Vagina (tissue), 2 donors: ENCODE measurements around the gene SUSD1. TPM values are rescaled to one million over a fixed set of nuclear protein-coding genes. Genes with fewer than 3 reads are reported as not detected.

Experiments used
- DNase-seq, 2 donors: peaks; one replicate each; pipeline ENCODE4 v3.0.0-alpha.2; 2017; ENCODE audit errors: extremely low spot score in 2 of 2
- H3K27ac ChIP-seq: fragments of 200-600 bp; sonication (generic); one replicate; pipeline ENCODE4 v1.5.1; 2019
- H3K27me3 ChIP-seq: fragments of 200-600 bp; sonication (generic); one replicate; pipeline ENCODE4 v1.5.1; 2019
- H3K36me3 ChIP-seq, 2 donors: fragments of 200-600 bp; sonication (generic); one replicate each; pipeline ENCODE4 v1.5.1; 2017 to 2019
- H3K4me1 ChIP-seq: fragments of 200-600 bp; sonication (generic); one replicate; pipeline ENCODE4 v1.5.1; 2019
- H3K4me3 ChIP-seq, 2 donors: fragments of 200-600 bp; sonication (generic); 1 replicate in 1 of 2; 2 replicates in 1 of 2; pipeline ENCODE4 v1.5.1; 2016 to 2019
- H3K9me3 ChIP-seq: fragments of 200-600 bp; sonication (generic); one replicate; pipeline ENCODE4 v1.5.1; 2019
- POLR2A ChIP-seq, 2 donors: fragments of 450-650 bp; IDR thresholded peaks; one replicate each; pipeline ENCODE4 v1.6.1; 2017; ENCODE audit warnings: antibody characterized with exemption in 2 of 2, mild to moderate bottlenecking in 2 of 2, moderate library complexity in 2 of 2
- POLR2AphosphoS5 ChIP-seq, 2 donors: sonication (generic); formaldehyde crosslinking; IDR thresholded peaks; one replicate each; pipeline ENCODE4 v1.9.0; 2017; ENCODE audit warnings: antibody characterized with exemption in 2 of 2, mild to moderate bottlenecking in 2 of 2, low read depth in 1 of 2; ENCODE audit not compliant: insufficient read depth in 1 of 2
- intact Hi-C: fragments of 100-400 bp; cut with DNase I; formaldehyde crosslinking; loops from one replicate; pipeline ENCODE4 v1.15.1; 2023
- total RNA-seq: library from RNA; depleted of rRNA; stranded (reverse); fragments of >200 nt; gene quantifications from one replicate; pipeline ENCODE4 v1.2.3, GENCODE V29; 2016
- TF ChIP-seq, protein P1 (sequence below), 3 experiments: fragments of 450-650 bp in 2 of 3; fragments of 200-600 bp in 1 of 3; sonication (generic) in 1 of 3; IDR thresholded peaks; one replicate each; pipeline ENCODE4 v1.5.1; 2017 to 2019; ENCODE audit warnings: antibody characterized with exemption in 3 of 3, mild to moderate bottlenecking in 2 of 3, moderate library complexity in 2 of 3

SUSD1 gene
- total RNA-seq, 1 donor from 2014 or later, result 10.8 TPM

DNA sequence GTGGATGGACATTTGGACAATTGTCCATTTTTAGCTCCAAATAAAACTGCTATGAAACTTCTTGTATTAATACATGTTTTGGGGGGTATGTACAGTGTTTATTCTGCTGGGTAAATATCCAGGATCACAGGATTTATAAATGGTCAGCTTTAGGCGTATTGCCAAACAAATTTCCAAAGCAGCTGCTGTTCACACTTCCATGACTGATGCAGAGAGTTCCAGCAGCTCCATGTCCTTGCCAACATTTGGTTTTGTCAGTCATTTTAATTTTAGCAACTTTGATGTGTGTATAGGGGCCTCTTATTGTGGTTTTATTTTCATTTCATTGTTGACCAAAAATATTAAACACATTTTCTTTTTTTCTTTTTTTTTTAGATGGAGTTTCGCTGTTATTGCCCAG lies 9.8 kb upstream of the SUSD1 start:
- TF ChIP-seq, protein P1, sequence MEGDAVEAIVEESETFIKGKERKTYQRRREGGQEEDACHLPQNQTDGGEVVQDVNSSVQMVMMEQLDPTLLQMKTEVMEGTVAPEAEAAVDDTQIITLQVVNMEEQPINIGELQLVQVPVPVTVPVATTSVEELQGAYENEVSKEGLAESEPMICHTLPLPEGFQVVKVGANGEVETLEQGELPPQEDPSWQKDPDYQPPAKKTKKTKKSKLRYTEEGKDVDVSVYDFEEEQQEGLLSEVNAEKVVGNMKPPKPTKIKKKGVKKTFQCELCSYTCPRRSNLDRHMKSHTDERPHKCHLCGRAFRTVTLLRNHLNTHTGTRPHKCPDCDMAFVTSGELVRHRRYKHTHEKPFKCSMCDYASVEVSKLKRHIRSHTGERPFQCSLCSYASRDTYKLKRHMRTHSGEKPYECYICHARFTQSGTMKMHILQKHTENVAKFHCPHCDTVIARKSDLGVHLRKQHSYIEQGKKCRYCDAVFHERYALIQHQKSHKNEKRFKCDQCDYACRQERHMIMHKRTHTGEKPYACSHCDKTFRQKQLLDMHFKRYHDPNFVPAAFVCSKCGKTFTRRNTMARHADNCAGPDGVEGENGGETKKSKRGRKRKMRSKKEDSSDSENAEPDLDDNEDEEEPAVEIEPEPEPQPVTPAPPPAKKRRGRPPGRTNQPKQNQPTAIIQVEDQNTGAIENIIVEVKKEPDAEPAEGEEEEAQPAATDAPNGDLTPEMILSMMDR (IDR thresholded peaks at IDR 0.05), result no peak
- TF ChIP-seq POLR2A (IDR thresholded peaks at IDR 0.05), result no peak
- no peak for TF ChIP-seq POLR2AphosphoS5 (IDR thresholded peaks at IDR 0.05; ENCODE audit: insufficient read depth in 1 of 2, low read depth in 1 of 2)

GRCh38 chr9:112184221-112184620 lies 9.1 kb upstream of the SUSD1 start:
- Histone ChIP-seq H3K4me1 (no peaks in the 10 kb centered on the region), H3K9me3 (no peaks in the 10 kb centered on the region), H3K27me3 (no peaks in the 10 kb centered on the region), H3K36me3 (no peaks in the 10 kb centered on the region), H3K27ac (no peak overlapping the region), H3K4me3 (no peak overlapping the region)
- intact Hi-C loops, result no loop called here
- TF ChIP-seq POLR2A (IDR thresholded peaks at IDR 0.05), result no peak
- TF ChIP-seq POLR2AphosphoS5 (IDR thresholded peaks at IDR 0.05; ENCODE audit: insufficient read depth in 1 of 2, low read depth in 1 of 2), result no peak
- TF ChIP-seq, protein P1 (IDR thresholded peaks at IDR 0.05), result no peak
- no peak for DNase-seq

More for the DNA sequence above, 9.8 kb upstream of the SUSD1 start:
- Histone ChIP-seq H3K4me1 (no peaks in the 10 kb centered on the region), H3K4me3 (no peak overlapping the region), H3K9me3 (no peaks in the 10 kb centered on the region), H3K27ac (no peak overlapping the region), H3K27me3 (no peaks in the 10 kb centered on the region), H3K36me3 (no peaks in the 10 kb centered on the region)
- DNase-seq, result no peak
- intact Hi-C loops, result no loop called here

DNA sequence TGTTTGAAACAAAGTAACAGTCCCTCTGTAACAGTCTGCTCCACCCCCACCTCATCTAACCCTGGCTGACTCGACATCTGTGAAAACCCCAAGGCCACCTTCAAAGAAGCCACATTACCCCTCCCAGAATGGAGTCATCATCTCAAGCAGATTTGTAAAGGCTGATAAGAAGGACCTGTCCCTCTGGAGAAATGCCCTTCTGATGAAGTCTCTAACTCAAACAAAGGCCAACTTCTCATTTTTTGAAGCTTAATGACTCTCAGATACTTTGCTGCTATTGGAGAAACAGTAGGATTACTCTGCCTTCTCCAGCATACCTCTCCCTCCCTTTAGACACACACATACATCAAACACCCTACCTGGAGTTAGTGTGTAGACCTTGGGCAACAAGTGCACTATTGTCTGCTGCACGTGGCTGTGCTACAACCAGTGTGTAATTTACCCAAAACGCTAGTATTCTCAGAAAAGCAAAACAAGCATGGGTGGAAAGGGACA lies 5.3 kb upstream of the SUSD1 start:
- H3K27ac ChIP-seq, result no peak overlapping the region
- H3K4me1 ChIP-seq, result peaks cover 4% of the 10 kb centered on the region
- no peak for DNase-seq
- TF ChIP-seq POLR2A (IDR thresholded peaks at IDR 0.05) (no peak), POLR2AphosphoS5 (IDR thresholded peaks at IDR 0.05; ENCODE audit: insufficient read depth in 1 of 2, low read depth in 1 of 2) (no peak)
- TF ChIP-seq, protein P1 (IDR thresholded peaks at IDR 0.05), result no peak
- intact Hi-C loops, result no loop called here
- no peak overlapping the region for H3K4me3 ChIP-seq
- no peaks in the 10 kb centered on the region for H3K36me3 ChIP-seq
- H3K27me3 ChIP-seq, result no peaks in the 10 kb centered on the region
- H3K9me3 ChIP-seq, result no peaks in the 10 kb centered on the region

- Histone ChIP-seq H3K36me3 (no peaks in the 10 kb centered on the region), H3K27ac (no peak overlapping the region), H3K4me3 (no peak overlapping the region), H3K4me1 (peaks cover 6% of the 10 kb centered on the region), H3K27me3 (no peaks in the 10 kb centered on the region), H3K9me3 (no peaks in the 10 kb centered on the region)
- intact Hi-C loops, result loop anchor here (5.0 kb wide), 1 partner anchor 152 kb away; the partner anchor contains the start of gene PTBP3
- DNase-seq, result no peak
- no peak for TF ChIP-seq POLR2A (IDR thresholded peaks at IDR 0.05)
- TF ChIP-seq, protein P1 (IDR thresholded peaks at IDR 0.05), result no peak
- no peak for TF ChIP-seq POLR2AphosphoS5 (IDR thresholded peaks at IDR 0.05; ENCODE audit: insufficient read depth in 1 of 2, low read depth in 1 of 2)
Measured at GRCh38 chr9:112179816-112180215, 4.7 kb upstream of the SUSD1 start.

DNA sequence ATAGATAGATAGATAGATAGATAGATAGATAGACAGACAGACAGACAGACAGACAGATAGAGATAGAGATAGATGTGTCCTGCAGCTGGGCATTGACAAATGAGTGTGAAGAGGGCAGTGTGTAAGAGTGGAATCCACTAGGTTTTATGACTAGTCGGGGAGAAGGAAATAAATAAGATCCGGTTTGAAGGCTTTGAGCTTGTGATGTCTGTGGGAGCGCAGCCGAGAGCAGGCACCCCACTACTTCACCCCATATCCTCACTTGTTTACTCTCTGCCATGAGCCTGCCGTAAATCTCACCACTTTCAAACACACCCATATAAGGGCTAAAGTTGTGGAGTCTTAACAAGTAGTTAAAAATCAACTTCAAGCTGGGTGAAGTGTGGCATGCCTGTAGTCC lies 1.4 kb upstream of the SUSD1 start:
- TF ChIP-seq, protein P1 (IDR thresholded peaks at IDR 0.05), result no peak
- TF ChIP-seq POLR2A (IDR thresholded peaks at IDR 0.05) (no peak), POLR2AphosphoS5 (IDR thresholded peaks at IDR 0.05; ENCODE audit: insufficient read depth in 1 of 2, low read depth in 1 of 2) (no peak)
- H3K9me3 ChIP-seq, result no peaks in the 10 kb centered on the region
- no peaks in the 10 kb centered on the region for H3K36me3 ChIP-seq
- H3K27me3 ChIP-seq, result no peaks in the 10 kb centered on the region
- no peak for DNase-seq
- intact Hi-C loops, result loop anchor here (5.0 kb wide), 1 partner anchor 156 kb away; the partner anchor contains the start of gene PTBP3
- peaks cover 21% of the 10 kb centered on the region for H3K4me1 ChIP-seq
- H3K4me3 ChIP-seq, result no peak overlapping the region
- H3K27ac ChIP-seq, result no peak overlapping the region
